H9 (cell line): ENCODE results near the gene ECE1. TPM values are rescaled to one million over a fixed set of nuclear protein-coding genes. Genes with fewer than 3 reads are reported as not detected.

Experiments used
- DNase-seq: peaks from one replicate; pipeline ENCODE4 v3.0.0-alpha.2; 2017
- H2AFZ ChIP-seq: one replicate; pipeline ENCODE4 v1.6.1; 2013; ENCODE audit warnings: mild to moderate bottlenecking, low read length, control low read depth, moderate library complexity
- H2AK5ac ChIP-seq: 2 replicates; pipeline ENCODE4 v1.6.1; 2013; ENCODE audit warnings: low read length, control low read depth, mixed read lengths; ENCODE audit not compliant: insufficient read length
- H2BK120ac ChIP-seq: one replicate; pipeline ENCODE4 v1.6.1; 2013; ENCODE audit warnings: low read depth, mild to moderate bottlenecking, low read length, control low read depth, inconsistent platforms; ENCODE audit not compliant: poor library complexity, severe bottlenecking
- H2BK12ac ChIP-seq: 2 replicates; pipeline ENCODE4 v1.6.1; 2013; ENCODE audit warnings: low read length, control low read depth, mixed read lengths, low read depth; ENCODE audit not compliant: insufficient read length
- H2BK15ac ChIP-seq: 2 replicates; pipeline ENCODE4 v1.6.1; 2013; ENCODE audit warnings: low read depth, low read length, control low read depth
- H2BK20ac ChIP-seq: one replicate; pipeline ENCODE4 v1.6.1; 2013; ENCODE audit warnings: low read depth, mild to moderate bottlenecking, low read length, control low read depth, inconsistent platforms; ENCODE audit not compliant: poor library complexity, severe bottlenecking
- H2BK5ac ChIP-seq: 2 replicates; pipeline ENCODE4 v1.6.1; 2013; ENCODE audit warnings: low read length, control low read depth, mixed read lengths; ENCODE audit not compliant: insufficient read length
- H3K14ac ChIP-seq: 2 replicates; pipeline ENCODE4 v1.6.1; 2013; ENCODE audit warnings: low read length, control low read depth; ENCODE audit not compliant: insufficient read depth
- H3K18ac ChIP-seq: 2 replicates; pipeline ENCODE4 v1.6.1; 2013; ENCODE audit warnings: low read depth, mild to moderate bottlenecking, mixed read lengths, low read length, control low read depth; ENCODE audit not compliant: insufficient read length
- H3K23ac ChIP-seq: 2 replicates; pipeline ENCODE4 v1.6.1; 2013; ENCODE audit warnings: low read length, control low read depth, mixed read lengths, low read depth; ENCODE audit not compliant: insufficient read length
- H3K23me2 ChIP-seq: 2 replicates; pipeline ENCODE4 v1.6.1; 2013; ENCODE audit warnings: low read depth, mild to moderate bottlenecking, mixed read lengths, low read length, control low read depth; ENCODE audit not compliant: insufficient read length, poor library complexity, severe bottlenecking
- H3K27ac ChIP-seq: 2 replicates; pipeline ENCODE4 v1.5.1; 2013; ENCODE audit warnings: low read length, control low read depth, mixed read lengths, low read depth; ENCODE audit not compliant: insufficient read length
- H3K27me3 ChIP-seq: 2 replicates; pipeline ENCODE4 v1.6.1; 2013; ENCODE audit warnings: low read length, control low read depth, inconsistent platforms; ENCODE audit not compliant: insufficient read depth
- H3K4ac ChIP-seq: 2 replicates; pipeline ENCODE4 v1.6.1; 2013; ENCODE audit warnings: low read depth, mild to moderate bottlenecking, control low read depth, inconsistent platforms, low read length, moderate library complexity
- H3K4me1 ChIP-seq: 2 replicates; pipeline ENCODE4 v1.6.1; 2013; ENCODE audit warnings: low read length, control low read depth, inconsistent platforms; ENCODE audit not compliant: insufficient read depth
- H3K4me2 ChIP-seq: 2 replicates; pipeline ENCODE4 v1.6.1; 2013; ENCODE audit warnings: low read length, control low read depth, mixed read lengths; ENCODE audit not compliant: insufficient read length, insufficient read depth
- H3K56ac ChIP-seq: 2 replicates; pipeline ENCODE4 v1.6.1; 2013; ENCODE audit warnings: low read depth, mild to moderate bottlenecking, mixed read lengths, low read length, control low read depth; ENCODE audit not compliant: insufficient read length
- H3K79me1 ChIP-seq: 2 replicates; pipeline ENCODE4 v1.6.1; 2013; ENCODE audit warnings: low read depth, mild to moderate bottlenecking, moderate library complexity, low read length, control low read depth, inconsistent platforms; ENCODE audit not compliant: insufficient read depth, poor library complexity, severe bottlenecking
- H3K79me2 ChIP-seq: 2 replicates; pipeline ENCODE4 v1.6.1; 2013; ENCODE audit warnings: low read length, control low read depth, inconsistent platforms; ENCODE audit not compliant: insufficient read depth
- H3K9ac ChIP-seq: 2 replicates; pipeline ENCODE4 v1.6.1; 2013; ENCODE audit warnings: low read length, control low read depth, mixed read lengths; ENCODE audit not compliant: insufficient read length; ENCODE audit errors: extremely low read depth
- H3K9me3 ChIP-seq: one replicate; pipeline ENCODE4 v1.6.1; 2013; ENCODE audit warnings: low read depth, low read length, inconsistent platforms; ENCODE audit not compliant: control insufficient read depth
- H3T11ph ChIP-seq: one replicate; pipeline ENCODE4 v1.6.1; 2013; ENCODE audit warnings: mild to moderate bottlenecking, low read length, control low read depth, inconsistent platforms
- H4K20me1 ChIP-seq: one replicate; pipeline ENCODE4 v1.6.1; 2013; ENCODE audit not compliant: control insufficient read depth, insufficient read length, insufficient read depth
- H4K5ac ChIP-seq: 2 replicates; pipeline ENCODE4 v1.6.1; 2013; ENCODE audit warnings: low read depth, mild to moderate bottlenecking, mixed read lengths, low read length, control low read depth; ENCODE audit not compliant: insufficient read length
- H4K8ac ChIP-seq: replicated peaks from 2 replicates; pipeline ENCODE4 v1.6.1; 2013; ENCODE audit warnings: low read length, control low read depth, mixed read lengths, low read depth; ENCODE audit not compliant: insufficient read length
- H4K91ac ChIP-seq: 2 replicates; pipeline ENCODE4 v1.6.1; 2013; ENCODE audit warnings: low read depth, mild to moderate bottlenecking, moderate library complexity, mixed read lengths, low read length, control low read depth; ENCODE audit not compliant: insufficient read length
- H3K27ac Mint-ChIP-seq, 3 experiments: 2 replicates in 2 of 3; 3 replicates in 1 of 3; pipeline ENCODE4 v1.8.0; 2020 to 2021; ENCODE audit warnings: mixed read lengths in 3 of 3, mild to moderate bottlenecking in 1 of 3, moderate library complexity in 1 of 3
- H3K27me3 Mint-ChIP-seq: 2 replicates; pipeline ENCODE4 v1.8.0; 2021; ENCODE audit warnings: low read depth, mild to moderate bottlenecking, moderate library complexity, mixed read lengths
- H3K36me3 Mint-ChIP-seq, 3 experiments: 2 replicates in 2 of 3; 3 replicates in 1 of 3; pipeline ENCODE4 v1.8.0; 2020 to 2021; ENCODE audit warnings: low read depth in 3 of 3, mixed read lengths in 3 of 3; ENCODE audit not compliant: insufficient read depth in 1 of 3
- H3K4me1 Mint-ChIP-seq, 2 experiments: 2 replicates each; pipeline ENCODE4 v1.8.0; 2020; ENCODE audit warnings: mixed read lengths in 2 of 2
- H3K4me3 Mint-ChIP-seq, 2 experiments: 2 replicates in 1 of 2; 3 replicates in 1 of 2; pipeline ENCODE4 v1.8.0; 2020 to 2021; ENCODE audit warnings: mild to moderate bottlenecking in 2 of 2, mixed read lengths in 2 of 2, moderate library complexity in 1 of 2
- H3K9me3 Mint-ChIP-seq, 2 experiments: 2 replicates in 1 of 2; 3 replicates in 1 of 2; pipeline ENCODE4 v1.8.0; 2020; ENCODE audit warnings: mild to moderate bottlenecking in 2 of 2, mixed read lengths in 2 of 2, moderate library complexity in 1 of 2
- CTCF ChIP-seq: fragments of 200-600 bp; sonication (generic); conservative IDR thresholded peaks from 3 replicates; pipeline ENCODE4 v1.8.0; 2021; ENCODE audit warnings: antibody characterized with exemption, mild to moderate bottlenecking
- WGBS: extraction: QIAGEN DNeasy Blood & Tissue Kit; methylation state at CpG from one replicate; pipeline ENCODE4 v1.1.7; 2013; ENCODE audit warnings: missing lambda C conversion rate, low lambda C conversion rate, mixed read lengths; ENCODE audit not compliant: insufficient read length; ENCODE audit errors: extremely low coverage; 5-methylcytosine and 5-hydroxymethylcytosine counted together
- total RNA-seq: library from RNA; stranded (reverse); gene quantifications from 2 replicates; pipeline ENCODE4 v1.2.1, GENCODE V29; 2021

ECE1 gene
- total RNA-seq, 1 experiment from 2014 or later = 31.1 TPM

DNA sequence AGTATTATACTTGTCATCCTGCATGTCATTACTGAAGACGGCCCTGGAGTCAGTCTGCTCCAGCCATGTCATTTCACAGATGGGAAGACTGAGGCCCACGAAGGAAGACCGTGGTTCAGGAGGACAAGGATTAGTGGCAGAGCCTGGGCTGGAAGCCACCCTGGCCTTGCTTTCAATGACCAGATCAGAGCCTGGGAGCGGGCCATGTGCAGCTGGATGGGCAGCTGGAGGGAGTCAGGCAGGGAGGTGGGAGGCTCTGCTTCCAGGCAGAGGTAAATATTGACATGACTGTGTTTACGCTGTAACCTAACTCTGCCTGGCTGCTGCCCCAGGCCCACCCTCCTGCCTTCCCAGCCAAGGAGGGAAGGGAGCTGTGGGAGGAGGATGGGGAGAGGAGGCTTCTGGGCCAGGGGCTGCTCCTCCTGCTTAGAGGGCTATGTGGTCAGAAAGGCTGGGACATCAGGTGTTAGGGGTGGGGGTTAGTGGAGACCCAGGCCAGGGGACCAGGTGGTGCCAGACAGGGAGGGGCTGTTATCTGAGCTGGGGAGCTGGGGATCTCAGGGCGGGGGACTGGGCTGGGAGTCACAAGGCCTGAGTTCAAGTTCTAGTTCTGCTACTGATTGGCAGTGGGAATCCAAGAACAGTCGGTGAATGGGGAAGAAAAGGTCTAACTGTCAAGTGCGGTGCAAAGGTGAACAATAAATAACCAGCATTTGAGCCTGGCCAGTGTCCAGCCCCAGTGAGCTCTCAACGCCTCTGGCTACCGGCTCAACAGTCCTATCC lies 48.5 kb upstream of the ECE1 start:
- H3K79me2 ChIP-seq = 0 out of 2 replicates have a peak, but pooled peaks cover 2% of the 10 kb centered on the region
- H2BK12ac ChIP-seq = no peak overlapping the region
- no CpG with 5 or more reads among the region's 10 CpGs for WGBS
- TF ChIP-seq CTCF = no peak
- no peak overlapping the region for H3K23ac ChIP-seq
- no peak overlapping the region for H2AK5ac ChIP-seq
- no peaks in the 10 kb centered on the region for H4K20me1 ChIP-seq
- no peak overlapping the region for H4K8ac ChIP-seq
- H3K27me3 ChIP-seq = no peaks in the 10 kb centered on the region; the same call in 1 of the 2 replicates
- no peak overlapping the region for H3T11ph ChIP-seq
- Mint-ChIP-seq H3K4me3 (no peak overlapping the region), H3K36me3 (no peaks in the 10 kb centered on the region; a peak in 1 of 7 replicates), H3K9me3 (no peaks in the 10 kb centered on the region), H3K27ac (peak overlapping the region in 1 of 3 experiments; percentile 82; a peak in 2 of 7 replicates), H3K4me1 (peaks cover 25 to 58% of the 10 kb centered on the region in 2 experiments), H3K27me3 (peaks cover 21% of the 10 kb centered on the region)
- H3K27ac ChIP-seq = no peak overlapping the region
- H3K56ac ChIP-seq = no peak overlapping the region
- no peak overlapping the region for H4K5ac ChIP-seq
- H4K91ac ChIP-seq = no peak overlapping the region
- H2BK15ac ChIP-seq = no peak overlapping the region
- no peaks in the 10 kb centered on the region for H3K9me3 ChIP-seq
- H3K4me2 ChIP-seq = no peak overlapping the region
- H2BK20ac ChIP-seq = no peak overlapping the region
- H3K4me1 ChIP-seq = no peaks in the 10 kb centered on the region
- H3K23me2 ChIP-seq = no peaks in the 10 kb centered on the region
- no peak overlapping the region for H3K18ac ChIP-seq
- no peak for DNase-seq
- no peaks in the 10 kb centered on the region for H3K79me1 ChIP-seq
- H2AFZ ChIP-seq = no peak overlapping the region
- H3K4ac ChIP-seq = no peak overlapping the region
- H2BK120ac ChIP-seq = no peak overlapping the region
- no peak overlapping the region for H3K14ac ChIP-seq
- no peak overlapping the region for H3K9ac ChIP-seq
- H2BK5ac ChIP-seq = no peak overlapping the region
